Measurements from ENCODE around the gene KRTAP4-7.
A peak's percentile ranks its signal among the peaks of the same experiment; 100 is the strongest.
"Not testable (repeated sequence)": the region's sequence is repeated elsewhere in the genome, so short reads cannot be mapped to it uniquely, and the experiment has no call there.

Gene KRTAP4-7

GRCh38 chr17:41116297-41116696 lies 32.3 kb downstream of the KRTAP4-7 start:
- DNase-seq = no peak

- not testable (repeated sequence) for DNase-seq
Observed at GRCh38 chr17:41117846-41118386, 34.0 kb downstream of the KRTAP4-7 start, which contains the start of gene KRTAP4-11. Gene KRTAP4-11 (minus strand): TSS chr17:41118373. CDS start chr17:41118315, 58 bp downstream.

DNA sequence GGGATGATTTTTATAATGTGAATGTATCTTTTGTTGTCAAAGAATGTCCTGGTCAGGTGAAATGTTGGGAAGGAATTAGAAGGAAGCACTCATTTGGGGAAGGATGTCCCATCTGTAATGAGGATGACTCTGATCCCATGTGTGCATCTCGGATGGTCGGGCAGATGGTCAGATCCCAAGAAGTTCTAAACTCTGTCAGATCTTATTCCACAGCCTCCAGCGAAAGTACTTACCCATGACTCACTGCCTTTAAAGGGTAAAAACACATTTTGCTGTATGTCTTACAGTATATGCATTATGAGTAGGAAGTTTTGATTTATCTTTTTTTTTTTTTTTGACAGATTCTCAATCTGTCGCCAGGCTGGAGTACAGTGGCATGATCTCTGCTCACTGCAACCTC lies 34.8 kb downstream of the KRTAP4-7 start:
- DNase-seq = no peak

DNA sequence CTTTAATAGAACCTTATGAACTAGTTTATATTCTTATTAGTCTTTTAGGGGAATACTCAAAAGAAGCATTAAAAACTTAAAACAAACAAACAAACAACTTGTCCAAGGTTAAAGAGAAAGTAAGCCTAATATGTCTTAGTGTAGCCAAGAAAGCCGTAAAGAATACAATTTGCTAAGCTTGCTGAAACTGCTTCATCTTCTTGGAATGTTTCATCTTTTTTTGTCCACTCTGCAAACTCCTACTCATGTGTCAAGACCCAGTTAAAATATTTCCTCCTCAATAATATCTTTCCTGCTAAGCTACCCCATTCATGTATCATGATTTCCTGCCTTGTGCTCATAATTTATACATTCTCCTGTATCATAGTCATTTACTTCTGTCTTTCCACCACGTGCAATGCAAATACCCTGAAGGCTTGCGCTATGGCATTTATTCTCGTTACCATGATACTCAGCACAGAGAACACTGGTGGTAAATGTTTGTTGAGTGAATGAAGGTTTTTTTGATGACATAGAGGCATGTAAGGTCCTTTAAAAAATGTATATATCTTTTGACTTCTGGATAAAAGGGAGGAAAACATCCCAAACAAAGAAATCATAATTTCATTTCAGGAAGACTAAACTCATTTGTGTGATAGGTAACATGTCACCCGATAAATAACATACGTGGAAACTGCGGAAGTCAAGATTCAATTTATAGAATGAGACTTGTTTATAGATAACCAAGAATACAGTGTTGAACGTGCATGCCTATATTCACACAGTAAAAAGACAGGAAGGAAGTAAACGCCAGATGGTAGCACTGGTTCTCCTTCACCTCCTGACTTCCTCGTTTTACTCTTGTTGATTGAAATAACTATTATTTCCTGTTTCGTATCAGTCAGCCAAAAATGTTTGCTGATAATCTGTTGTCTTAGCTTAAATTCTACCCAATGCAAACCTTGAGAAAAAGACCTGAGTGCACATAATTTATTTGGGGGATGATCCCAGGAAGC lies 36.0 kb downstream of the KRTAP4-7 start:
- peak; percentile 16 for DNase-seq

DNA sequence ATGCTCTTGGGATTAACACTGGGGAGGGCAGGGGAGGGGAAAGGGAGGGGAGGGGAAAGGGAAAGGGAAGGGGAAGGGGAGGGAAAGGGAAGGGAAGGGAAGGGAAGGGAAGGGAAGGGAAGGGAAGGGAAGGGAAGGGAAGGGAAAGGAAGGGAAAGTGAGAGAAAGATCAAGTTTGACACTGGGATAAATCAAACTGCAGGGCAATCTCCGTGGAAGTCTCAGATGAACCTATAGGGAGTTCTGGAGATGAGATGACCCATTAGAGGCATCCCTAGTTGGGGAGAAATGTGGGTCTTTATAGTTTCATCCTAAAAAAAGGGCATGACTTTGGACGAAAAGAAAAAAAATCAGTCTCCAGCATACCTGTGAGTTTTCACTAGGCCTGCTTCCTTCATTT lies 37.8 kb downstream of the KRTAP4-7 start:
- no peak for DNase-seq

- DNase-seq = not testable (repeated sequence)
Observed at GRCh38 chr17:41123292-41123990, 39.5 kb downstream of the KRTAP4-7 start.

GRCh38 chr17:41123991-41124371 lies 40.0 kb downstream of the KRTAP4-7 start, which contains the start of gene KRTAP4-12:
Gene KRTAP4-12 (minus strand): TSS chr17:41124182. CDS start chr17:41124122, 60 bp downstream.
- not testable (repeated sequence) for DNase-seq

DNA sequence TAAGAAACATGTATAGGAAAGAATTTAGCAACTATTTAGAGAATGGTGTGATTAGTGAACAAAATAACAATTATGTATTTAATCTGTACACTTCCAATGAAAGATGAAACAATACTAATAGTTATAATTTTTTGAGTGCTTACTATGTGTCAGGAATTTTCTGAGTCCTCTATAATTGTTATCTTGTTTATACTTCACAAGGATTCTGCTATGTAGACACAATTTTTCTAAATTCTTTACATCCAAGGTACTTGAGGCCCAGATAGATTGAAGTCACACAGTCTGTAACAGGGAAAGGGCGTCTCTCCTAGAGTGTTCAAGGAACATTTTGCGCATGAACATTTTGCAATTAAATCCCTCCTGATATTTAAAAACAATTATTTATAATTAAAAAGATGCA lies 41.1 kb downstream of the KRTAP4-7 start:
- DNase-seq = no peak

GRCh38 chr17:41126412-41126811 lies 42.5 kb downstream of the KRTAP4-7 start:
- no peak for DNase-seq

GRCh38 chr17:41127371-41127770 lies 43.4 kb downstream of the KRTAP4-7 start:
- DNase-seq = no peak

- no peak for DNase-seq
Observed at GRCh38 chr17:41131979-41132378, 48.0 kb downstream of the KRTAP4-7 start.

- no peak for DNase-seq
Observed at GRCh38 chr17:41133880-41134735, 50.2 kb downstream of the KRTAP4-7 start.

All from CD4-positive, alpha-beta T cell treated with Interleukin-4 for 4 hours (primary cell).